HEK293 (cell line): ENCODE data around the gene ADPGK.
A peak's percentile ranks its signal among the peaks of the same experiment; 100 is the strongest.

ENCODE experiments used
- ATF2 ChIP-seq: fragments of 450-650 bp; formaldehyde crosslinking; IDR thresholded peaks from 2 replicates; pipeline ENCODE4 v1.5.1; 2016; ENCODE audit warnings: missing biosample characterization, missing genetic modification characterization, low read depth
- GLIS1 ChIP-seq: fragments of 450-650 bp; formaldehyde crosslinking; IDR thresholded peaks from 2 replicates; pipeline ENCODE4 v1.5.1; 2016; ENCODE audit warnings: missing biosample characterization, missing genetic modification characterization
- HIC1 ChIP-seq: fragments of 450-650 bp; formaldehyde crosslinking; IDR thresholded peaks from 2 replicates; pipeline ENCODE4 v1.5.1; 2016; ENCODE audit warnings: missing biosample characterization, missing genetic modification characterization
- INSM2 ChIP-seq: fragments of 450-650 bp; formaldehyde crosslinking; IDR thresholded peaks from 2 replicates; pipeline ENCODE4 v1.5.1; 2016; ENCODE audit warnings: missing biosample characterization, missing genetic modification characterization
- PRDM10 ChIP-seq: fragments of 450-650 bp; formaldehyde crosslinking; IDR thresholded peaks from 2 replicates; pipeline ENCODE4 v1.5.1; 2016; ENCODE audit warnings: missing biosample characterization, missing genetic modification characterization
- PRDM2 ChIP-seq: fragments of 450-650 bp; formaldehyde crosslinking; IDR thresholded peaks from 2 replicates; pipeline ENCODE4 v1.5.1; 2016; ENCODE audit warnings: missing biosample characterization, missing genetic modification characterization, borderline replicate concordance
- ZNF138 ChIP-seq: fragments of 450-650 bp; formaldehyde crosslinking; IDR thresholded peaks from 2 replicates; pipeline ENCODE4 v1.5.1; 2016; ENCODE audit warnings: missing biosample characterization, missing genetic modification characterization, borderline replicate concordance
- ZNF274 ChIP-seq, 2 experiments: fragments of 200-500 bp in 1 of 2; fragments of 450-650 bp in 1 of 2; sonication (Bioruptor generic) in 1 of 2; formaldehyde crosslinking in 1 of 2; IDR thresholded peaks; 2 replicates each; pipeline versions ENCODE4 v1.5.1 to v1.6.1; 2014 to 2016; ENCODE audit warnings: borderline replicate concordance in 1 of 2, inconsistent platforms in 1 of 2, low read length in 1 of 2, missing biosample characterization in 1 of 2, missing genetic modification characterization in 1 of 2
- ZNF324 ChIP-seq: fragments of 450-650 bp; formaldehyde crosslinking; IDR thresholded peaks from 2 replicates; pipeline ENCODE4 v1.5.1; 2016; ENCODE audit warnings: missing biosample characterization, missing genetic modification characterization
- ZNF366 ChIP-seq: fragments of 450-650 bp; formaldehyde crosslinking; conservative IDR thresholded peaks from 2 replicates; pipeline ENCODE4 v1.5.1; 2016; ENCODE audit warnings: missing biosample characterization, missing genetic modification characterization
- ZNF394 ChIP-seq: fragments of 450-650 bp; formaldehyde crosslinking; IDR thresholded peaks from 2 replicates; pipeline ENCODE4 v1.5.1; 2016; ENCODE audit warnings: missing biosample characterization, missing genetic modification characterization, mild to moderate bottlenecking, moderate library complexity, borderline replicate concordance
- ZNF398 ChIP-seq: fragments of 450-650 bp; formaldehyde crosslinking; IDR thresholded peaks from 2 replicates; pipeline ENCODE4 v1.5.1; 2017; ENCODE audit warnings: missing biosample characterization, missing genetic modification characterization
- ZNF518A ChIP-seq: fragments of 450-650 bp; formaldehyde crosslinking; conservative IDR thresholded peaks from 2 replicates; pipeline ENCODE4 v1.5.1; 2016; ENCODE audit warnings: low read depth, missing biosample characterization, missing genetic modification characterization
- ZNF660 ChIP-seq: fragments of 450-650 bp; IDR thresholded peaks from 2 replicates; pipeline ENCODE4 v1.5.1; 2018; ENCODE audit warnings: missing biosample characterization, mild to moderate bottlenecking, missing genetic modification characterization
- ZNF791 ChIP-seq: fragments of 450-650 bp; formaldehyde crosslinking; IDR thresholded peaks from 2 replicates; pipeline ENCODE4 v1.5.1; 2016; ENCODE audit warnings: missing biosample characterization, missing genetic modification characterization

ADPGK gene

GRCh38 chr15:72820278-72820677 lies 36.7 kb upstream of the ADPGK start (continued):
- TF ChIP-seq ZNF274 (IDR thresholded peaks at IDR 0.05; ENCODE audit: low read length), result no peak
- no peak for TF ChIP-seq ZNF274 (tag by site-specific recombination; IDR thresholded peaks at IDR 0.05; ENCODE audit: borderline replicate concordance)
- no peak for TF ChIP-seq PRDM2 (tag by site-specific recombination)
- TF ChIP-seq ZNF394 (tag by site-specific recombination), result peak; percentile 34; the same call in 1 of the 2 replicates
- 0 out of 2 replicates have a peak, but pooled peaks have one; percentile 50 for TF ChIP-seq ZNF324 (tag by site-specific recombination)
- TF ChIP-seq ZNF138 (tag by site-specific recombination), result no peak
- peak; percentile 78 for TF ChIP-seq ZNF398 (tag by site-specific recombination)
- TF ChIP-seq HIC1 (tag by site-specific recombination), result 0 out of 2 replicates have a peak, but pooled peaks have one; percentile 30
- TF ChIP-seq INSM2, result 0 out of 2 replicates have a peak, but pooled peaks have one; percentile 9
- peak; percentile 66; the same call in 1 of the 2 replicates for TF ChIP-seq ZNF660
- peak; percentile 92 for TF ChIP-seq PRDM10 (tag by site-specific recombination)
- no peak for TF ChIP-seq ZNF791 (tag by site-specific recombination)
- peak; percentile 86 for TF ChIP-seq ATF2 (tag by site-specific recombination)
- TF ChIP-seq ZNF518A (tag by site-specific recombination), result no peak
- TF ChIP-seq GLIS1, result 0 out of 2 replicates have a peak, but pooled peaks have one; percentile 48
- peak; percentile 48 for TF ChIP-seq ZNF366 (tag by site-specific recombination)
